Measurements from ENCODE around the gene ACTR6. TPM values are rescaled to one million over a fixed set of nuclear protein-coding genes. Genes with fewer than 3 reads are reported as not detected.
"Not testable (repeated sequence)": the region's sequence is repeated elsewhere in the genome, so short reads cannot be mapped to it uniquely, and the experiment has no call there.

ACTR6 gene
- polyA plus RNA-seq, 6 donors from 2014 or later: 29.3 to 40.0 (median 34.9) TPM

- H3K4me3 Mint-ChIP-seq; DNase-seq; H3K9me3 Mint-ChIP-seq; ATAC-seq (ENCODE audit: low read depth in 2 of 2); H3K27me3 Mint-ChIP-seq: not testable (repeated sequence)
- Mint-ChIP-seq H3K4me1 (peaks cover 4 to 26% (median 10%) of the 10 kb centered on the region in 3 donors), H3K36me3 (peaks cover 13 to 18% of the 10 kb centered on the region in 2 donors), H3K27ac (peak overlapping the region in 1 of 6 donors; percentile 34)
These were observed 11.6 kb upstream of the ACTR6 start for GRCh38 chr12:100188888-100189635.

- H3K27ac Mint-ChIP-seq: peak overlapping the region in 2 of 6 donors; percentile 34 to 48
- DNase-seq (no peak), ATAC-seq (ENCODE audit: low read depth in 2 of 2) (no peak)
- peaks cover 0 to 3% (median 0%) of the 10 kb centered on the region in 7 donors for H3K9me3 Mint-ChIP-seq
- H3K36me3 Mint-ChIP-seq: peaks cover 17 to 26% of the 10 kb centered on the region in 2 donors
- no peaks in the 10 kb centered on the region for H3K27me3 Mint-ChIP-seq
- H3K4me3 Mint-ChIP-seq: peak overlapping the region in 1 of 8 donors; percentile 47
- peaks cover 2 to 20% (median 10%) of the 10 kb centered on the region in 3 donors for H3K4me1 Mint-ChIP-seq
These were observed 10.8 kb upstream of the ACTR6 start for GRCh38 chr12:100189636-100190394.

GRCh38 chr12:100193085-100193484, 7.5 kb upstream of the ACTR6 start:
- Mint-ChIP-seq H3K4me3 (no peak overlapping the region), H3K27ac (peak overlapping the region in 2 of 6 donors; percentile 41 to 61), H3K4me1 (peaks cover 0 to 23% (median 11%) of the 10 kb centered on the region in 3 donors), H3K9me3 (peaks cover 0 to 3% (median 0%) of the 10 kb centered on the region in 7 donors), H3K36me3 (peaks cover 24 to 28% of the 10 kb centered on the region in 2 donors), H3K27me3 (no peaks in the 10 kb centered on the region)
- ATAC-seq (ENCODE audit: low read depth in 2 of 2) (no peak), DNase-seq (no peak)

- Mint-ChIP-seq H3K4me3 (peak overlapping the region in 4 of 8 donors; percentile 25 to 98 (median 96)), H3K4me1 (peaks cover 21 to 47% (median 32%) of the 10 kb centered on the region in 3 donors), H3K9me3 (no peaks in the 10 kb centered on the region), H3K36me3 (peaks cover 12% of the 10 kb centered on the region in 2 donors), H3K27ac (no peak overlapping the region), H3K27me3 (no peaks in the 10 kb centered on the region)
- ATAC-seq (ENCODE audit: low read depth in 2 of 2): no peak
- no peak for DNase-seq
These were observed 3.1 kb upstream of the ACTR6 start for GRCh38 chr12:100197486-100197885.

- ATAC-seq (ENCODE audit: low read depth in 2 of 2): no peak
- no peaks in the 10 kb centered on the region for H3K27me3 Mint-ChIP-seq
- peaks cover 21 to 43% (median 36%) of the 10 kb centered on the region in 3 donors for H3K4me1 Mint-ChIP-seq
- H3K27ac Mint-ChIP-seq: peak overlapping the region in 5 of 6 donors; percentile 77 to 97 (median 92)
- peak overlapping the region; percentile 93 to 99 (median 98) for H3K4me3 Mint-ChIP-seq
- H3K9me3 Mint-ChIP-seq: no peaks in the 10 kb centered on the region
- DNase-seq: no peak
- peaks cover 12% of the 10 kb centered on the region in 2 donors for H3K36me3 Mint-ChIP-seq
These were observed 1.6 kb upstream of the ACTR6 start for GRCh38 chr12:100199023-100199346.

GRCh38 chr12:100199347-100200149, 1.1 kb upstream of the ACTR6 start:
- Mint-ChIP-seq H3K4me1 (peaks cover 21 to 43% (median 36%) of the 10 kb centered on the region in 3 donors), H3K27me3 (no peaks in the 10 kb centered on the region), H3K36me3 (peaks cover 7 to 9% of the 10 kb centered on the region in 2 donors), H3K9me3 (no peaks in the 10 kb centered on the region), H3K4me3 (peak overlapping the region; percentile 93 to 99 (median 98)), H3K27ac (peak overlapping the region; percentile 91 to 99 (median 97))
- ATAC-seq (ENCODE audit: low read depth in 2 of 2) (peak; percentile 69 to 75), DNase-seq (peak; percentile 80)

- Mint-ChIP-seq H3K27me3 (no peaks in the 10 kb centered on the region), H3K4me3 (peak overlapping the region; percentile 93 to 99 (median 98)), H3K36me3 (peaks cover 0 to 4% of the 10 kb centered on the region in 2 donors), H3K27ac (peak overlapping the region in 5 of 6 donors; percentile 24 to 99 (median 97)), H3K4me1 (peaks cover 21 to 43% (median 36%) of the 10 kb centered on the region in 3 donors), H3K9me3 (no peaks in the 10 kb centered on the region)
- ATAC-seq (ENCODE audit: low read depth in 2 of 2) (no peak), DNase-seq (no peak)
These were observed 1.2 kb downstream of the ACTR6 start for GRCh38 chr12:100201604-100202423.

- H3K4me1 Mint-ChIP-seq: peaks cover 0 to 6% (median 2%) of the 10 kb centered on the region in 3 donors
- no peaks in the 10 kb centered on the region for H3K27me3 Mint-ChIP-seq
- no peak overlapping the region for H3K4me3 Mint-ChIP-seq
- H3K36me3 Mint-ChIP-seq: no peaks in the 10 kb centered on the region
- no peak for DNase-seq
- no peaks in the 10 kb centered on the region for H3K9me3 Mint-ChIP-seq
- H3K27ac Mint-ChIP-seq: no peak overlapping the region
- no peak for ATAC-seq (ENCODE audit: low read depth in 2 of 2)
These were observed 6.7 kb downstream of the ACTR6 start for GRCh38 chr12:100207311-100207710.

- H3K4me3 Mint-ChIP-seq: no peak overlapping the region
- peak overlapping the region in 2 of 6 donors; percentile 16 to 56 for H3K27ac Mint-ChIP-seq
- ATAC-seq (ENCODE audit: low read depth in 2 of 2): no peak
- H3K27me3 Mint-ChIP-seq: no peaks in the 10 kb centered on the region
- H3K36me3 Mint-ChIP-seq: peaks cover 0 to 4% of the 10 kb centered on the region in 2 donors
- no peaks in the 10 kb centered on the region for H3K4me1 Mint-ChIP-seq
- no peaks in the 10 kb centered on the region for H3K9me3 Mint-ChIP-seq
- DNase-seq: no peak
These were observed 8.2 kb downstream of the ACTR6 start for GRCh38 chr12:100208834-100209233.

GRCh38 chr12:100211698-100212097, 11.1 kb downstream of the ACTR6 start:
- H3K27ac Mint-ChIP-seq: no peak overlapping the region
- no peak for DNase-seq
- no peak overlapping the region for H3K4me3 Mint-ChIP-seq
- ATAC-seq (ENCODE audit: low read depth in 2 of 2): no peak
- peaks cover 0 to 2% (median 0%) of the 10 kb centered on the region in 3 donors for H3K4me1 Mint-ChIP-seq
- no peaks in the 10 kb centered on the region for H3K9me3 Mint-ChIP-seq
- H3K36me3 Mint-ChIP-seq: peaks cover 0 to 18% of the 10 kb centered on the region in 2 donors
- H3K27me3 Mint-ChIP-seq: no peaks in the 10 kb centered on the region

- ATAC-seq (ENCODE audit: low read depth in 2 of 2) (no peak), DNase-seq (no peak)
- Mint-ChIP-seq H3K27me3 (no peaks in the 10 kb centered on the region), H3K27ac (no peak overlapping the region), H3K4me3 (no peak overlapping the region), H3K36me3 (peaks cover 0 to 18% of the 10 kb centered on the region in 2 donors), H3K9me3 (no peaks in the 10 kb centered on the region), H3K4me1 (peaks cover 0 to 2% (median 0%) of the 10 kb centered on the region in 3 donors)
These were observed 12.6 kb downstream of the ACTR6 start for GRCh38 chr12:100213016-100213891.

- ATAC-seq (ENCODE audit: low read depth in 2 of 2) (no peak), DNase-seq (no peak)
- Mint-ChIP-seq H3K9me3 (no peaks in the 10 kb centered on the region), H3K4me3 (no peak overlapping the region), H3K36me3 (peaks cover 0 to 24% of the 10 kb centered on the region in 2 donors), H3K27me3 (no peaks in the 10 kb centered on the region), H3K4me1 (peaks cover 0 to 2% (median 0%) of the 10 kb centered on the region in 3 donors), H3K27ac (peak overlapping the region in 2 of 6 donors; percentile 43 to 87)
These were observed 13.9 kb downstream of the ACTR6 start for GRCh38 chr12:100214518-100214917.

All from naive B cell (primary cell).